Measurements from ENCODE around the gene ZFTA.

DNA sequence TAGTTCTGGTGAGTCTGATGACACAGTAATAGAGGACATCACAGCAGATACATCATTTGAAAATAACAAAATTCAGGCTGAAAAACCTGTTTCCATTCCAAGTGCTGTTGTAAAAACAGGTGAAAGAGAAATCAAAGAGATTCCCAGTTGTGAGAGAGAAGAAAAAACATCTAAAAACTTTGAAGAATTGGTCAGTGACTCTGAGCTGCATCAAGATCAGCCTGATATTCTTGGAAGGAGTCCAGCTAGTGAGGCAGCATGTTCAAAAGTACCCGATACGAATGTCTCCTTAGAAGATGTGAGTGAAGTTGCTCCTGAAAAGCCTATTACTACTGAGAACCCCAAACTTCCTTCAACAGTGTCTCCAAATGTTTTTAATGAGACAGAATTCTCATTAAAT is 48.6 kb downstream of the ZFTA start:
- TF ChIP-seq CTCF (conservative IDR thresholded peaks at IDR 0.05; ENCODE audit: low read depth in 2 of 2) = no peak
- TF ChIP-seq POLR2AphosphoS5 (IDR thresholded peaks at IDR 0.05; ENCODE audit: low read depth) = no peak
- TF ChIP-seq EZH2 (IDR thresholded peaks at IDR 0.05; ENCODE audit: low read depth, unreplicated experiment) = no peak

Measured in GM23338 (cell line).